K562 (cell line): Measurements from ENCODE around the gene RNF167. TPM values are rescaled to one million over a fixed set of nuclear protein-coding genes. Genes with fewer than 3 reads are reported as not detected.

ENCODE experiments used
- RREB1 ChIP-seq: fragments of 250-450 bp; sonication (Bioruptor Pico); IDR thresholded peaks from 2 replicates; pipeline ENCODE4 v1.4.0; 2020
- STAT6 ChIP-seq: sonication (generic); formaldehyde crosslinking; IDR thresholded peaks from 2 replicates; pipeline ENCODE4 v1.8.1; 2023; ENCODE audit warnings: mild to moderate bottlenecking, missing genetic modification reagents
- polyA plus RNA-seq, 8 experiments: library from polyadenylated mRNA; depleted of rRNA in 4 of 8; stranded (reverse) in 5 of 8; unstranded in 3 of 8; fragments of >200 nt; fragmentation: Nextera tagmentation in 2 of 8; fragmentation: Illumina TruSeq in 1 of 8; extraction: Ambion mirVana in 2 of 8; extraction: Trizol in 1 of 8; gene quantifications; 2 replicates each; pipeline versions ENCODE4 v1.2.1 to v1.2.3, GENCODE V29; 2011 to 2014; ENCODE audit warnings: inconsistent platforms in 1 of 8, missing spikeins in 1 of 8
- total RNA-seq, 7 experiments: library from RNA; depleted of rRNA in 6 of 7; stranded (reverse); fragments of >200 nt in 6 of 7; fragmentation: Illumina TruSeq in 2 of 7; extraction: Trizol in 2 of 7; gene quantifications; 2 replicates each; pipeline versions ENCODE4 v1.2.1 to v1.2.3, GENCODE V29; 2011 to 2021; ENCODE audit warnings: low replicate concordance in 1 of 7

The RNF167 gene
- total and polyA plus RNA-seq, 9 of the 15 experiments (the other 6 are each of a cell fraction or from before 2014, with no cell fraction given), result 16.5 to 143 (median 45.5) TPM

GRCh38 chr17:4947411-4948165 lies 7.5 kb downstream of the RNF167 start (continued):
- no peak for TF ChIP-seq RREB1
- TF ChIP-seq STAT6 (CRISPR knock-in tag), result no peak
